Endothelial cell (in vitro differentiated cells): Measurements from ENCODE around the gene WRNIP1. TPM values are rescaled to one million over a fixed set of nuclear protein-coding genes. Genes with fewer than 3 reads are reported as not detected.

ENCODE experiments used
- DNase-seq: peaks from one replicate; pipeline ENCODE4 v3.0.0; 2021; ENCODE audit warnings: low spot score
- H3K27ac Mint-ChIP-seq: one replicate; pipeline ENCODE4 v1.8.0; 2021; ENCODE audit warnings: mixed read lengths, inconsistent platforms; ENCODE audit not compliant: unreplicated experiment
- H3K27me3 Mint-ChIP-seq: one replicate; pipeline ENCODE4 v1.8.0; 2021; ENCODE audit warnings: mild to moderate bottlenecking, moderate library complexity, mixed read lengths, inconsistent platforms; ENCODE audit not compliant: unreplicated experiment
- H3K36me3 Mint-ChIP-seq: one replicate; pipeline ENCODE4 v1.8.0; 2021; ENCODE audit warnings: mild to moderate bottlenecking, low read depth, mixed read lengths, inconsistent platforms; ENCODE audit not compliant: unreplicated experiment
- H3K4me1 Mint-ChIP-seq: one replicate; pipeline ENCODE4 v1.8.0; 2021; ENCODE audit warnings: mild to moderate bottlenecking, mixed read lengths, inconsistent platforms; ENCODE audit not compliant: unreplicated experiment
- H3K4me3 Mint-ChIP-seq: one replicate; pipeline ENCODE4 v1.8.0; 2021; ENCODE audit warnings: mild to moderate bottlenecking, mixed read lengths, inconsistent platforms; ENCODE audit not compliant: unreplicated experiment
- H3K9me3 Mint-ChIP-seq: one replicate; pipeline ENCODE4 v1.8.0; 2021; ENCODE audit warnings: mixed read lengths, inconsistent platforms; ENCODE audit not compliant: unreplicated experiment
- CTCF ChIP-seq: fragments of 200-600 bp; sonication (generic); IDR thresholded peaks from one replicate; pipeline ENCODE4 v1.5.0; 2021; ENCODE audit warnings: antibody characterized with exemption; ENCODE audit not compliant: unreplicated experiment
- total RNA-seq: library from RNA; stranded (reverse); fragmentation: NEBNext Ultra II Directional; extraction: Animal tissue kit (Norgen Biotek cat#: 25700); gene quantifications from one replicate; pipeline ENCODE4 v1.2.1, GENCODE V29; 2021; ENCODE audit not compliant: unreplicated experiment

Gene WRNIP1
- total RNA-seq, 1 donor from 2014 or later = 48.6 TPM

GRCh38 chr6:2777249-2777648 is 12.1 kb downstream of the WRNIP1 start:
- Mint-ChIP-seq H3K4me1 (peaks cover 16% of the 10 kb centered on the region), H3K36me3 (peaks cover 39% of the 10 kb centered on the region), H3K9me3 (no peaks in the 10 kb centered on the region), H3K4me3 (no peak overlapping the region), H3K27me3 (peaks cover 2% of the 10 kb centered on the region), H3K27ac (peak overlapping the region; percentile 43)
- TF ChIP-seq CTCF = no peak
- no peak for DNase-seq

GRCh38 chr6:2780102-2780737 is 15.0 kb downstream of the WRNIP1 start:
- DNase-seq = no peak
- Mint-ChIP-seq H3K9me3 (no peaks in the 10 kb centered on the region), H3K36me3 (peaks cover 29% of the 10 kb centered on the region), H3K27ac (no peak overlapping the region), H3K4me1 (peaks cover 35% of the 10 kb centered on the region), H3K4me3 (no peak overlapping the region), H3K27me3 (peaks cover 7% of the 10 kb centered on the region)
- no peak for TF ChIP-seq CTCF

- no peak for TF ChIP-seq CTCF
- H3K36me3 Mint-ChIP-seq = peaks cover 33% of the 10 kb centered on the region
- no peak overlapping the region for H3K4me3 Mint-ChIP-seq
- DNase-seq = no peak
- no peak overlapping the region for H3K27ac Mint-ChIP-seq
- peaks cover 7% of the 10 kb centered on the region for H3K27me3 Mint-ChIP-seq
- no peaks in the 10 kb centered on the region for H3K9me3 Mint-ChIP-seq
- H3K4me1 Mint-ChIP-seq = peaks cover 36% of the 10 kb centered on the region
Observed at GRCh38 chr6:2781685-2782355, 16.6 kb downstream of the WRNIP1 start.

- Mint-ChIP-seq H3K36me3 (peaks cover 37% of the 10 kb centered on the region), H3K4me1 (peaks cover 34% of the 10 kb centered on the region), H3K9me3 (no peaks in the 10 kb centered on the region), H3K27me3 (peaks cover 7% of the 10 kb centered on the region), H3K27ac (peak overlapping the region; percentile 83), H3K4me3 (peak overlapping the region; percentile 28)
- TF ChIP-seq CTCF = no peak
- DNase-seq = no peak
Observed at GRCh38 chr6:2782356-2782708, 17.1 kb downstream of the WRNIP1 start.

- TF ChIP-seq CTCF = no peak
- Mint-ChIP-seq H3K27ac (peak overlapping the region; percentile 83), H3K9me3 (no peaks in the 10 kb centered on the region), H3K27me3 (peaks cover 5% of the 10 kb centered on the region), H3K4me1 (peaks cover 30% of the 10 kb centered on the region), H3K4me3 (no peak overlapping the region), H3K36me3 (peaks cover 42% of the 10 kb centered on the region)
- no peak for DNase-seq
Observed at GRCh38 chr6:2782825-2783187, 17.6 kb downstream of the WRNIP1 start.
